GM19238 (cell line): ENCODE measurements around the gene CARNS1.

Experiments
- DNase-seq: peaks from one replicate; pipeline ENCODE4 v3.0.0; 2011; ENCODE audit warnings: low spot score; ENCODE audit not compliant: insufficient read length

Gene CARNS1

DNA sequence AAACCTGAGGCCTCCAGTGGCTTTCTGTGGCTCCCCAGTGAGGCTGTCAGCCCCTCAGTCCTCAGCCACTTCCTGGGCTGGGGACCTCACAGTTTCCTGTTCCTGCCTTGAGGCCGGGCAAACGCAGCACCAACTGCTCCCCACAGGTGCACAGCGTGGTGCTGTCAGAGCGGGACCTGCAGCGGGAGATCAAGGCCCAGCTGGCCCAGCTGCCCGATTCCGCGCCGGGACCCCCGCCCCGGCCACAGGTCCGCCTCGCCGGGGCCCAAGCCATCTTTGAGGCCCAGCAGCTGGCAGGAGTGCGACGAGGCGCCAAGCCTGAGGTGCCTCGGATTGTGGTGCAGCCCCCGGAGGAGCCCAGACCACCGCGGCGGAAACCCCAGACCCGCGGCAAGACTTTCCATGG, 6.2 kb upstream of the CARNS1 start:
- DNase-seq: peak; percentile 90

DNA sequence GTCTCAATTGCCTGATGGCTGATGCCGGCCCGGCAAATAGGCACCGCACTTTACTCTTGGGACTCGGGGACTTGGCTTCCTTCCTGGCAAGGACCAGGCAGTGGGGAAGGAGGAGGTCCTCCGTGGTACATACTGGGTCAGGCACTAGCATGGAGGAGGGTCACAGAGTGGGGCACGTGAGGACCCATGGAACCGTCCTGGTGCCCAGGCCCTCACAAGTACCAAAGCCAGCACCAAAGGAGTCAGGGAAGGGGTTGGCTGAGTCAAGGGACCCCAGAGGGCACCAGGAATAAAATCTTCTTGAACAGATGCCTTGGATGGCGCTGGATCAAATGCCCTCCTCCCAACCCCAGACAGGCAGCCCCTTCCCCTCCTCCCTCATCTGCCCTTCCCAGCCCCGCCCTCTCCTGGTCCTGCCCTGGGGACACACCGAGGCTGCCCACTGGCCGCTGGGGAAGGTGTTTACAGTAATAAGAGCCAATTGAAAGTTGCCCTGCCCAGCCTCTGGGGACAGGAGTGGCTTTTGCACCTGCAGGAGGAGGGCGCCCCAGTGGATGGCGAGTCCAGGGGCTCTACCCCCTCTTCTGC, 5.6 kb upstream of the CARNS1 start:
- DNase-seq: no peak

GRCh38 chr11:67410369-67410831, 5.1 kb upstream of the CARNS1 start:
- no peak for DNase-seq

GRCh38 chr11:67410984-67411784, 4.3 kb upstream of the CARNS1 start:
- no peak for DNase-seq

DNA sequence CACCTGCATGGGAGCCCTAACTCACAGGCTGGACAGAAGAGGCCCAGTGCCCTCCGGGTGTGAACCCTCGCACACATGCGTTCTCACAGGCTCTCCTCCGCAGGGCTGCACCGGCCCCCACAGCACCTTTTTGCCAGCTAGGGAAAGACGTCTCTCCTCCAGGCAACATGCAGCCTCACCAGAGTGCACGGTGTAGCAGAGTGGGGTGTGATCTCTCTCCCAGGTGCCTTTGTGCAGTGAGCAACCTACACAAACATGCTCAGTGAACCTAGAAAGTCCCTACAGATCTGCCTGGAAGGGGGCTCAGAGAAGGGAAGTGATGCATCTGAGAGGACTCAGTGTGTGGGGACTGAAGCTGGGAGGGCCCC, 3.7 kb upstream of the CARNS1 start:
- no peak for DNase-seq

GRCh38 chr11:67412495-67413179, 2.8 kb upstream of the CARNS1 start:
- DNase-seq: no peak

- no peak for DNase-seq
Observed at GRCh38 chr11:67413266-67413849, 2.1 kb upstream of the CARNS1 start.

DNA sequence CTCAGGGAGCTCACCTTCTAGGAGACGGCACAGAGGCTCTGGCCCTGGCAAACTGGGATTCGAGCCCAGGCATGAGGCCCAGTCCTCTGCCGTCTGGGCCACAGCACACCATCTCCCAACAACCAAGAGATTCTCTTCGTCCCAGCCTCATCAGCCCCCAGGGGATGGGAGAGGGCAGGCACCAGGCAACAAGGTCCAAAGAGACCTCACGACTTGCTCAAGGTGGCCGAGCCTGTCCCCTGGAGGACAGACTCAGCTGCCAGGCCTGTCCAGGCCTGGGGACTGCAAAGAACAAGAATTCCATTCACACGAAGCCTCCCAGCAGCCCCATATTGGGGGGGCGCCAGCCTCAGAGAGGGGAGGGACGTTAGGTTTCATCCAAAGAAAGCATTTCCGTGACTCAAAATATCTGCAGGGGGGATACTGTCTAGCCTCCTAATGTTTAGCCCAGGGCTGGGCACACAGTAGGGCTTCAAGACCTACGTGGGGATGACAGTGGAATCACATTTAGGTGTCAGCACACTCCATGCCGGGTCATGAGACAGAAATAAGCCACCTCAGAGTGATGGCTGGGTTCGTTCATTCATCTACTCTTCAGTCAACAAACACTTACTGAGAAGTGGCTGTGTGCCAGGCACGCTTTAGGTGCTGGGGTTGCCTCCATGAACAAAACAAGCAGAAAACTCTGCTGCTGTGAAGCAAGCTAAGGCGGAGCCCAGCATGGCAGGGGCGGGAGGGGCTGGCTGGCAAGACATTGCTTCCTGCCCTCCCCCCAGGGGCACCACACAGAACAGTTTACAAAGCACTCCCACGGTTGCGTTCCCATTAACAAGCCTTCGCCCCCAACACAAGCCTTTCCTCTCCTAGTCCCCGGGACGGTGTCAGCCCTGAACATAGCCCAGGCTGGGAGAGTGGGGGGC, 1.2 kb downstream of the CARNS1 start:
- no peak for DNase-seq

GRCh38 chr11:67417425-67417824, 1.9 kb downstream of the CARNS1 start:
- DNase-seq: no peak

GRCh38 chr11:67418476-67419281, 3.2 kb downstream of the CARNS1 start:
- no peak for DNase-seq

DNA sequence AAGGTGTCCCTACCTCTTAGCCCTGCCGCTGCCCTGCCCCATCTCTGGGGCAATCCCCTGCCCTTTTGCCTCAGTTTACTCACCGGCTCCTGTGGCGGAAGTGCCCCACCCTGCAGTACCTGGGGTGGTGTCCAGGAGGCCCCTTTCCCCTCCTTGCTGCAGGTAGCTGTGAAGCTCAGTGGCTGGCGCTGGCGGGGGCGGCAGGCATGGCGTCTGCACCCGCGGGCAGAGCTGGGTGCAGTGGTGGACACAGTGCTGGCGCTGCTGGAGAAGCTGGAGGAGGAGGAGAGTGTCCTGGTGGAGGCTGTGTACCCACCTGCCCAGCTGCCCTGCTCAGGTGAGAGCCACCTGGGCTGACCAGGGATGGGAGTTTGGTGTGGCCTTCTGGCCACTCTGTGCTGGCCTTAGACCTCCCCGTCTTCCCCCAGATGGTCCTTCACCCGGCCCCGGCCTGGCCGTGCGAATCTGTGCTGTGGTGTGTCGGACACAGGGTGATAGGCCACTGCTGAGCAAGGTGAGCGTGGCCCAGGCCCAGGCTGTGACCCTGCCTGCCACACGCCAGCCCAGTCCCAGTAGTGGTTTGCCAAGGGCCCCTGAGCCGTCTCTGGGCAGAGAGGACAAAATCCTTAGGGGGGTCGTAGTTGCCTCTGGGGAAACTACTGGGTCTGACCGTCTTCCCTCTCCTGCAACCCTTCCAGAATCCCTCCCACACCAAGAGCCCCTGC, 4.0 kb downstream of the CARNS1 start:
- no peak for DNase-seq

GRCh38 chr11:67420147-67420645, 4.7 kb downstream of the CARNS1 start:
- no peak for DNase-seq

DNA sequence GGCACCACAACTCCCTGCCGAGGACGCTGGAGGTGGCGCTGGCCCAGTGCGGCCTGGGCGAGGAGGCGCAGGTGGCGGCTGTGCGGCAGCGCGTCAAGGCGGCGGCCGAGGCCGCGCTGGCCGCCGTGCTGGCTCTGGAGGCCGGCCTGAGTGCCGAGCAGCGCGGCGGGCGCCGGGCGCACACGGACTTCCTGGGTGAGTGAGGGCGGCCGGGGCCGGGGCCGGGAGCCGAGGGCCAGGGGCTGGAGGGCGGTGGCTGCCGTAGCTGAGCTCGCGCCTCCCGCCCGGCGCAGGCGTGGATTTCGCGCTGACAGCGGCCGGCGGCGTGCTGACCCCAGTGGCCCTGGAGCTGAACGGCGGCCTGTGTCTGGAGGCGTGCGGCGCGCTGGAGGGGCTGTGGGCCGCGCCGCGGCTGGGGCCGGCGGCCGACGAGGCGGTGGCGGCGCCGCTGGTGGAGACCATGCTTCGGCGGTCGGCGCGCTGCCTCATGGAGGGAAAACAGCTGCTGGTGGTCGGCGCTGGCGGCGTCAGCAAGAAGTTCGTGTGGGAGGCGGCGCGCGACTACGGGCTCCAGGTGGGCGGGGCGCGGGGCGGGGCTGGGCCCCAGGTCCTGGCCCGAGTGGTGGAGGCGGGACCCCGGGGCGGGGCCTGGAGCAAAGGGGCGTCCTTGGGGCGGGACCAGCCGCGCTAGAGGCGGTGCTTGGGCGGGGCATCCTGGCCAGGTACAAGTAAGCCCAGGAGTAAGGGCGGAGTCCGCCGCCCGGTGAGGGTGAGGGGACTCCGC, 5.4 kb downstream of the CARNS1 start:
- DNase-seq: peak; percentile 99

GRCh38 chr11:67421430-67422031, 6.1 kb downstream of the CARNS1 start:
- DNase-seq: no peak

- DNase-seq: no peak
Observed at GRCh38 chr11:67422891-67423290, 7.4 kb downstream of the CARNS1 start.

GRCh38 chr11:67423466-67423865, 8.0 kb downstream of the CARNS1 start:
- no peak for DNase-seq

- DNase-seq: no peak
Observed at GRCh38 chr11:67423891-67424613, 8.6 kb downstream of the CARNS1 start.
